HCEC 1CT (cell line): ENCODE data around the gene PPFIA4.
A peak's percentile ranks its signal among the peaks of the same experiment; 100 is the strongest.

Experiments used
- DNase-seq: peaks from one replicate; pipeline ENCODE4 v3.0.0-alpha.2; 2017

PPFIA4 gene

GRCh38 chr1:203041351-203041932, 15.2 kb downstream of the PPFIA4 start:
- peak; percentile 15 for DNase-seq

- no peak for DNase-seq
Measured at GRCh38 chr1:203043830-203044545, 17.7 kb downstream of the PPFIA4 start.

- no peak for DNase-seq
Measured at GRCh38 chr1:203044546-203045250, 18.4 kb downstream of the PPFIA4 start.

GRCh38 chr1:203045336-203045735, 19.0 kb downstream of the PPFIA4 start:
- DNase-seq = no peak

GRCh38 chr1:203045821-203046594, 19.7 kb downstream of the PPFIA4 start:
- no peak for DNase-seq

GRCh38 chr1:203046984-203047630, 20.8 kb downstream of the PPFIA4 start:
- peak; percentile 84 for DNase-seq

- no peak for DNase-seq
Measured at GRCh38 chr1:203048086-203048485, 21.8 kb downstream of the PPFIA4 start.

- no peak for DNase-seq
Measured at GRCh38 chr1:203048555-203049051, 22.3 kb downstream of the PPFIA4 start.

GRCh38 chr1:203049077-203049476, 22.8 kb downstream of the PPFIA4 start:
- DNase-seq = no peak

GRCh38 chr1:203049576-203050180, 23.4 kb downstream of the PPFIA4 start:
- DNase-seq = no peak

- DNase-seq = no peak
Measured at GRCh38 chr1:203050826-203051225, 24.5 kb downstream of the PPFIA4 start.

- no peak for DNase-seq
Measured at GRCh38 chr1:203051841-203052324, 25.6 kb downstream of the PPFIA4 start.

GRCh38 chr1:203052601-203053000, 26.3 kb downstream of the PPFIA4 start:
- DNase-seq = no peak

GRCh38 chr1:203054184-203054583, 27.9 kb downstream of the PPFIA4 start:
- DNase-seq = no peak

GRCh38 chr1:203054642-203055041, 28.4 kb downstream of the PPFIA4 start:
- DNase-seq = no peak

GRCh38 chr1:203055161-203055799, 29.0 kb downstream of the PPFIA4 start:
- DNase-seq = no peak

- DNase-seq = no peak
Measured at GRCh38 chr1:203056012-203056411, 29.7 kb downstream of the PPFIA4 start.

- no peak for DNase-seq
Measured at GRCh38 chr1:203056516-203056915, 30.2 kb downstream of the PPFIA4 start.

GRCh38 chr1:203057911-203058675, 31.8 kb downstream of the PPFIA4 start:
- DNase-seq = no peak

GRCh38 chr1:203058676-203058935, 32.3 kb downstream of the PPFIA4 start:
- no peak for DNase-seq

- DNase-seq = no peak
Measured at GRCh38 chr1:203059485-203059884, 33.2 kb downstream of the PPFIA4 start.
